Measurements from ENCODE around the gene FAM227B. TPM values are rescaled to one million over a fixed set of nuclear protein-coding genes. Genes with fewer than 3 reads are reported as not detected.
"Not testable (repeated sequence)": the region's sequence is repeated elsewhere in the genome, so short reads cannot be mapped to it uniquely, and the experiment has no call there.

Gene FAM227B
- total RNA-seq, 1 donor from 2014 or later: 19.4 TPM

- ATAC-seq (ENCODE audit: poor library complexity): no peak
Observed at GRCh38 chr15:49528289-49528688, 92.3 kb downstream of the FAM227B start.

DNA sequence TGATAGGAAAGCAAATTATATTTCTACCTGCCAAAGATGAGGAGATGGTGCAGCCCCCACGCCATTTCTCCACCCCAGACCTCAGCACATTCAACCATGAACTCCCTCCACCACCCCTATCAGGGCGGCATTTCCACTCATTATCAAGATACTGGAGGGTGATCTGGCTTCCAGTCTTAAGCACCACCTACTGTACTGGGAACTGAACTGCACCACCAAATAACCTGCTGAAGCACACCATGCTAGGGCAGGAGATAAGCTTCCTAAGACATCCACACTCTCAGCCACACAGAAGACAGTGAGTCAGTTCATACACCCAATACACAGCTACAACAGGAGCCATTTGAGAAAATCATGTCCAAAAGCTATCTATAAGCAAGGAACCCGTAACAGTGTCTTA lies 98.8 kb downstream of the FAM227B start:
- ATAC-seq (ENCODE audit: poor library complexity) (no peak), DNase-seq (no peak)
- intact Hi-C loops (cut with DNase I): no loop called here

More at GRCh38 chr15:49528289-49528688, 92.3 kb downstream of the FAM227B start:
- intact Hi-C loops (cut with DNase I): no loop called here
- no peak for DNase-seq

- DNase-seq; ATAC-seq (ENCODE audit: poor library complexity); intact Hi-C loops (cut with DNase I): not testable (repeated sequence)
Observed at GRCh38 chr15:49512739-49513138, 107.9 kb downstream of the FAM227B start.

DNA sequence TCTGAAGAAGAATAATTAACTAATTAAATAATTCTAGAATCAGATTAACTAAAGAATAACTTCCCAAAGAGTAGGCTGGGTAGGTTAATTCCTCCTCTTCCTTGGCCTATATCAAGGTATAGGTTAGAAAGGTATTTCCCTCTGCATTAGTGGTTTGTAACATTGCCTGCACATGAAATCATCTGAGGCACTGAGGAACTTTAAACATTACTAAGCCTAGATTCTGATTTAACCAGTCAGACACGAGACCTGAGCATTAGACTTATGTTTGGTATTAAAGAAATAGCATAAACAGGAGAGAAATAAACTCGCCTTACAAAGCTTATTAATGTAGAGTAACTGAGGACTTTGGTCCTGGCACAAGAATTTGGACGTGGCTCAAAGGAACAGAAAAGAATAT lies 113.4 kb downstream of the FAM227B start:
- no peak for DNase-seq
- ATAC-seq (ENCODE audit: poor library complexity): no peak
- intact Hi-C loops (cut with DNase I): no loop called here

GRCh38 chr15:49506341-49506740 lies 114.3 kb downstream of the FAM227B start:
- ATAC-seq (ENCODE audit: poor library complexity) (no peak), DNase-seq (no peak)
- intact Hi-C loops (cut with DNase I): no loop called here

GRCh38 chr15:49501586-49501985 lies 119.0 kb downstream of the FAM227B start:
- ATAC-seq (ENCODE audit: poor library complexity) (no peak), DNase-seq (no peak)
- intact Hi-C loops (cut with DNase I): no loop called here

GRCh38 chr15:49495993-49496753 lies 124.4 kb downstream of the FAM227B start:
- intact Hi-C loops (cut with DNase I): no loop called here
- no peak for ATAC-seq (ENCODE audit: poor library complexity)
- no peak for DNase-seq

DNA sequence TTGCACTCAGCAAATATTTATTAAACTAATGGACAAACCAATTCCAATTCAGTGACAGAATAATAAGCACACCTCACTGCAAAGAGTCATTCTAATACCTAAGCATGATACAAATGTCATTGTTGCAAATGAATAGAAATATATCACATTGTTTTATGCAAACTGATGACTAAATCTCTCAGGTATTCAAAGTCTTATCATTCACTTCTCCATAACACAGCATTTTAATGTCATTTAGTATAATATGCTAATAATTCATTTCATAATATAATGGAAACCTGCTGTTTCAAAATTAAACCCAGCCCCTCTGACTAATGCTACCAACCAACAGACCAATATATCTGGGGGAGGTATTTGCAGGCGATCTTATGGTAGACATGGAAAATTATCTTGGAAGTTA lies 125.8 kb downstream of the FAM227B start:
- intact Hi-C loops (cut with DNase I): no loop called here

GRCh38 chr15:49492830-49493229 lies 127.8 kb downstream of the FAM227B start:
- ATAC-seq (ENCODE audit: poor library complexity) (no peak), DNase-seq (no peak)
- intact Hi-C loops (cut with DNase I): no loop called here

More for the DNA sequence above, 125.8 kb downstream of the FAM227B start:
- DNase-seq (no peak), ATAC-seq (ENCODE audit: poor library complexity) (no peak)

DNA sequence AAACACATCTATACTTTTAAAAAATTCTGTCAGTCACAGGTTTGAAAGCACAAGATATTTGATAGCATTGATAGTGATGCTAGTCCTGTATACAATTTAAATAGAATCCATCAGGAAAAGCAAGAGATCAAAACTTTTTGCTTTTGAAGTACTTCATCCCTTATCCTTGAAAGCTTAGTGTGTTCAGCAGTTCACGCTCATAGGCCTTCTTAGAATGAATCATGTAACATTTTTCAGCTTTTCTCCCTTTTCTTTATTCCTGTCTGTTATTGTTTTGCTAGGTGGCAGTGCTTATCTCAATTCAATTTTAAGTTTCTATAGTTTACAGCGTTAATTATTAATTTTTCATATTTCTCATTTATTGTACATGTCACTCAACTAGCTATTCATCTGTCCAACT lies 128.5 kb downstream of the FAM227B start:
- intact Hi-C loops (cut with DNase I): no loop called here
- ATAC-seq (ENCODE audit: poor library complexity) (no peak), DNase-seq (no peak)

DNA sequence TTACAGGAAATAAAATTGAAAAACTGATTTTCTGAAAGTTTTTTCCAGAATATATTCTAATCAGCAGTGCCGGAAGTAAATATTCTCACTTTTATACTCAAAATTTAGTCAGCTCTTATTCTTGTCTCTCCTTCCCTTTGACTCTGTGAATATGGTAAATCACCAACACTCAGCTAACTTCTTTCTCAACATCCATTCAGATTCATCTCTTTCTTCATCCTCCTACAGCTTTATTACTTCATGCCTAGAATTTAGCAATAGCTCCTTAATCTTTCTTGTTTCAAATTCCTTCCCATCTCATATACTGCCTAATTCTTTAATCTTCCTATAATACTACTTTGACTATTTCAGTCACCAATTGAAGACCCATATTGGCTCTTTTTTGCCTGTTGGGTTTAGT lies 129.7 kb downstream of the FAM227B start:
- intact Hi-C loops (cut with DNase I): no loop called here
- DNase-seq: no peak
- no peak for ATAC-seq (ENCODE audit: poor library complexity)

- ATAC-seq (ENCODE audit: poor library complexity); intact Hi-C loops (cut with DNase I); DNase-seq: not testable (repeated sequence)
Observed at GRCh38 chr15:49485401-49485800, 135.2 kb downstream of the FAM227B start.

- intact Hi-C loops (cut with DNase I); ATAC-seq (ENCODE audit: poor library complexity); DNase-seq: not testable (repeated sequence)
Observed at GRCh38 chr15:49478982-49479381, 141.6 kb downstream of the FAM227B start.

DNA sequence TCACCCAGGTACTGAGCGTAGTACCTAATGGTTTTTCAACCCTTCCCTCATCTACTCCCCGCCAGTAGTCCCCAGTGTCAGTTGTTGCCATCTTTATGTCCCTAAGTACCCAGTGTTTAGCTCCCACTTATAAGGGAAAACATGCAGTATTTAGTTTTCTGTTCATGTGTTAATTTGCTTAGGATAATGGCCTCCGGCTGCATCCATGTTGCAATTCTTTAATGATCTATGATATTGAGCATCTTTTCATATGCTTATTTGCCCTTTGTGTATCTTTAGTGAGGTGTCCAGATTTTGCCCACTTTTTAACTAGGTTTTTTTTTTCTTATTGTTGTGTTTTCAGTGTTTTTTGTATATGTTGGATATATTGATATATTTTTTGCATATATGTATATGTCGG lies 142.6 kb downstream of the FAM227B start:
- intact Hi-C loops (cut with DNase I); ATAC-seq (ENCODE audit: poor library complexity); DNase-seq: not testable (repeated sequence)

DNA sequence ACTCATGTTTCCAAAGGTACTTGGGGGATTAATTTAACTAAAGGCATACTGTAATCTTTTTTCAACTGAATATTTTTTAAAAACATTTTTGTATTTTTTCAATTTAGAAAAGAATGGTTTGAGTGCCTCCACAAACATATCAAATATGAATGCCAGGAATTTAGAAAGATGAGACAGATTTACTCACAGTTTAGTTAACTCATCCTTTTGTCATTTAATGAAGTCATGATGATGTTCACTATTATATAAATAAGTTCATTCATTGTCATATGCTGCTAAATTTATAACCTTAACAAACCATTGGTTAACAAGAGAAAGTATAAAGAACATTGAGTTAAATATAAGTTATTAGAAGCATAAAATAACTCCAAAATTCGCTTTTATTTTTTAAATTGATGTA lies 147.6 kb downstream of the FAM227B start:
- ATAC-seq (ENCODE audit: poor library complexity) (no peak), DNase-seq (no peak)
- intact Hi-C loops (cut with DNase I): no loop called here

DNA sequence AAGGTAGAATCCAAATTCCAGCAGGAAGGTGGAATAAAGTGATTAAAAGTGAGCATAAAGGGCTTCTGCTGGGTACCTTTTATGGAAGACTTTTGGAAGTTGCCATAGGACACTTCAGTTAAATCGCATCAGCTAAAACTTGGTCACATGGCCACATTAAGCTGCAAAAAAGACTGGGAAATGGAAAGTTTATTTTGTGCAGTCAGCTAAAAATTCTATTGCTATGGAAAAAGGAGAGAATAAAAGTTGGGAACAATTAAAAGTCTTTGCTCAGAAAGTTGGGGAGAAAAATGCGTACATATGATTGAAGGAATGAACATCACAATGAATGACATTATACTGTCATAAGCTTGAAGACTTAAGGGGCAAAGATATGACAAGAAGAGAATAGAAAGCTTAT lies 148.3 kb downstream of the FAM227B start:
- ATAC-seq (ENCODE audit: poor library complexity) (no peak), DNase-seq (no peak)
- intact Hi-C loops (cut with DNase I): no loop called here

- DNase-seq: no peak
- no peak for ATAC-seq (ENCODE audit: poor library complexity)
- intact Hi-C loops (cut with DNase I): no loop called here
Observed at GRCh38 chr15:49471733-49472132, 148.9 kb downstream of the FAM227B start.

- ATAC-seq (ENCODE audit: poor library complexity); intact Hi-C loops (cut with DNase I): not testable (repeated sequence)
- peak; percentile 45 for DNase-seq
Observed at GRCh38 chr15:49471248-49471647, 149.4 kb downstream of the FAM227B start.

GRCh38 chr15:49468481-49468839 lies 152.2 kb downstream of the FAM227B start:
- peak; percentile 48 for ATAC-seq (ENCODE audit: poor library complexity)
- intact Hi-C loops (cut with DNase I): no loop called here
- no peak for DNase-seq

DNA sequence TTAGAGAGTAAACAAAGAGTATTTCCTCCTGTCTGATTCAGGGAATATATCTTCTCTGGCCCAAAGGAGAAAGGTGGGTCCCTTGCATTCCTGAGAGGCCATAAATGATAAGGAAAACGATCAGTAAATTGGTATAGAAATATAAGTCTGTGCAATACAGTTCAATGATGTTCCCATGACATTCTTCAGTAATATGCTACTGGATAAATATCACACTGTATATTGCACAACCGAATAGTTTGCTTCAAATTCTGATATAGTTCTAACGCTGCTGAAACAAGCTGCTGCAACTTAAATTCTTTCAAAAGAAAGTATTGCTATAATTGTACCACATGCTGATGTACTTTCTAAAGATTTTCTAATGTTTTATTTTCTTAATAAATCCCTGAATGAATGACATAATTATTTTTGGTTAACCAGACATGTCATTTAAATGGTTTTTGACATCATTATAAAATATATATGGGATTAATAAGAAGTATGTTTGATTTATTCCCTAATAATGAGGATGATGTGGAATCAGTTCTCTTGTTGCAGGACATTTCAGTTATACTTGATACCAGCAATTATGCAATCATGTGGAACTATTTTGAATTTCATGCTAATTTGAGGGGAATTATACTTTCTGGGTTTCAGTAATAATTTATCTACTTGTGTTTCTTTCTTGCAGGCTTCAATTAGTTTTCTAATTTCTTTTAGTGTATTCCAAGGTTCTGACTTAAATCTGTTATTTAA lies 152.7 kb downstream of the FAM227B start:
- DNase-seq: no peak
- ATAC-seq (ENCODE audit: poor library complexity): no peak
- intact Hi-C loops (cut with DNase I): no loop called here

Measured in Right ventricle myocardium superior (tissue), 1 donor.